ENCODE measurements around the gene CLDN20. TPM values are rescaled to one million over a fixed set of nuclear protein-coding genes. Genes with fewer than 3 reads are reported as not detected.

The CLDN20 gene, protein sequence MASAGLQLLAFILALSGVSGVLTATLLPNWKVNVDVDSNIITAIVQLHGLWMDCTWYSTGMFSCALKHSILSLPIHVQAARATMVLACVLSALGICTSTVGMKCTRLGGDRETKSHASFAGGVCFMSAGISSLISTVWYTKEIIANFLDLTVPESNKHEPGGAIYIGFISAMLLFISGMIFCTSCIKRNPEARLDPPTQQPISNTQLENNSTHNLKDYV
- not detected in 2 replicates for total RNA-seq

DNA sequence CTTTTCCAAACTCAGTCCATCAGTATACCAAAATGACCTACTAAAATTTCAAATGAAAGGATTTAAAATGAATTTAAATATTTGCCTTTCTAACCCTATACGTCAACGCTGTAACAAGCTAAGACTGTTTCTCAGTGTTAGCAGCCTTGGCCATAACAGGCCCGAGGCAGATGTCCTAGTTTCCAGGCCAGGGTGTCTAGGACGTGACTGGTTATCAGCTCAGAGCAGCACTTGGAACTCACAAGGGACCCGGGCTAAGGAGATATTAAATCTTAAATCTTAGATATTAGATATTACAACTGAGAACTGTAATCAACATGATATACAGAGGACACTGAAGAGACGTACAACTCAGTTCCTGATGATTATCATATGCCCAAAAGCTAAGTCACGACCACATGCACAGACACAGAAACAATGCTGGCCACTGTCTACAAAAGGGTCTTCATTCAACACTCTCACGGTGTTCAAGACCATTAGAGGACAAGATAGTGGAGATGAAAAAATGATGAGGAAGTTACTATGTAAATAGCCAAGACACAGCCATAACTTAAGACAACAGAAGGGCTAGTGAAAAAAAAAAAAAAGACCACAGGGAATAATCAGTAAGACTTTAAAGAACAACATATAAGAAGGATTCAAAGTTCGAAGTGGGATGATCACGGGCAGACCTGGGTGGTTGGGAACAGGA lies at the start of gene CLDN20:
Gene CLDN20, plus strand, starts transcription at position 641 of the 691 bp plus-strand sequence. CDS start 11,707 bp downstream, outside the sequence.

GRCh38 chr6:155314092-155314772 lies 50.4 kb downstream of the CLDN20 start, which contains the start of gene TFB1M:
Gene TFB1M (minus strand): TSS chr6:155314484. CDS start chr6:155314428, 56 bp downstream.

Other genes starting within 250 kb of the CLDN20 start
- 20.4 and 25.8 TPM in 2 replicates for gene TFB1M, start 50.5 kb downstream of the CLDN20 start, total RNA-seq
- not detected in 2 replicates for gene NOX3, start 191.8 kb downstream of the CLDN20 start, total RNA-seq

All from hair follicular keratinocyte (primary cell).